Calu3 (cell line): ENCODE measurements around the gene FAM149B1. TPM values are rescaled to one million over a fixed set of nuclear protein-coding genes. Genes with fewer than 3 reads are reported as not detected.

Source experiments
- BruUV-seq: library from RNA; stranded (reverse); fragments of 400-500 nt; replicated peaks from 2 replicates; lab custom pipeline; 2021; lab: Mats Ljungman, UMichigan
- CTCF ChIA-PET: fragments of 300-600 bp; sonication (Branson Sonifier 250); formaldehyde crosslinking; loops from one replicate; lab custom pipeline; 2022; ENCODE audit warnings: antibody characterized with exemption; lab: Charles Lee
- DNase-seq: peaks from one replicate; pipeline ENCODE4 v3.0.0; 2022
- H3K27ac Mint-ChIP-seq: one replicate; pipeline ENCODE4 v1.8.0; 2022; ENCODE audit warnings: mixed read lengths; ENCODE audit not compliant: unreplicated experiment
- H3K27me3 Mint-ChIP-seq: one replicate; pipeline ENCODE4 v1.8.0; 2022; ENCODE audit warnings: mixed read lengths; ENCODE audit not compliant: unreplicated experiment
- H3K36me3 Mint-ChIP-seq: one replicate; pipeline ENCODE4 v1.8.0; 2022; ENCODE audit warnings: mild to moderate bottlenecking, moderate library complexity, mixed read lengths; ENCODE audit not compliant: insufficient read depth, unreplicated experiment
- H3K4me1 Mint-ChIP-seq: one replicate; pipeline ENCODE4 v1.8.0; 2022; ENCODE audit warnings: mild to moderate bottlenecking, low read depth, mixed read lengths; ENCODE audit not compliant: unreplicated experiment
- H3K4me3 Mint-ChIP-seq: one replicate; pipeline ENCODE4 v1.8.0; 2022; ENCODE audit warnings: mild to moderate bottlenecking, low read depth, moderate library complexity, mixed read lengths; ENCODE audit not compliant: unreplicated experiment
- H3K9me3 Mint-ChIP-seq: one replicate; pipeline ENCODE4 v1.8.0; 2022; ENCODE audit warnings: low read depth, mixed read lengths; ENCODE audit not compliant: unreplicated experiment
- CTCF ChIP-seq: fragments of 200-600 bp; IDR thresholded peaks from one replicate; pipeline ENCODE4 v1.8.0; 2022; ENCODE audit warnings: antibody characterized with exemption; ENCODE audit not compliant: unreplicated experiment
- intact Hi-C: fragments of 100-400 bp; cut with micrococcal nuclease; formaldehyde crosslinking; loops from one replicate; pipeline ENCODE4 v1.10.0; 2022; ENCODE audit not compliant: unreplicated experiment
- total RNA-seq: library from RNA; stranded (reverse); gene quantifications from 2 replicates; pipeline ENCODE4 v1.2.3, GENCODE V29; 2022

Gene FAM149B1
- total RNA-seq, 1 experiment from 2014 or later = 31.5 TPM

- Mint-ChIP-seq H3K27ac (no peak overlapping the region), H3K4me3 (no peak overlapping the region), H3K4me1 (no peaks in the 10 kb centered on the region), H3K36me3 (no peaks in the 10 kb centered on the region), H3K9me3 (peaks cover 4% of the 10 kb centered on the region), H3K27me3 (peaks cover 37% of the 10 kb centered on the region)
- no peak for DNase-seq
- intact Hi-C loops = no loop called here
- CTCF ChIA-PET = no interaction called here
- no peak for TF ChIP-seq CTCF
- no TSS peak for BruUV-seq
Measured at GRCh38 chr10:73293461-73293860, 125.5 kb downstream of the FAM149B1 start.

Other genes with a start within 250 kb of the FAM149B1 start
- gene PLA2G12B, start 213.3 kb upstream of the FAM149B1 start, total RNA-seq = not detected in 2 replicates
- gene P4HA1, start 71.3 kb upstream of the FAM149B1 start, total RNA-seq = 20.3 and 20.9 TPM in 2 replicates
- gene NUDT13, start 57.7 kb upstream of the FAM149B1 start, total RNA-seq = 0.76 and 0.78 TPM in 2 replicates
- gene ECD, start 111 bp upstream of the FAM149B1 start, total RNA-seq = 28.1 and 29.1 TPM in 2 replicates
- 38.0 and 39.8 TPM in 2 replicates for gene DNAJC9, start 79.1 kb downstream of the FAM149B1 start, total RNA-seq
- 125 and 126 TPM in 2 replicates for gene MRPS16, start 84.5 kb downstream of the FAM149B1 start, total RNA-seq
- gene CFAP70, start 190.7 kb downstream of the FAM149B1 start, total RNA-seq = 1.2 and 1.9 TPM in 2 replicates
- gene ANXA7, start 245.9 kb downstream of the FAM149B1 start, total RNA-seq = 160 and 167 TPM in 2 replicates